ENCODE results near the gene TBC1D17. TPM values are rescaled to one million over a fixed set of nuclear protein-coding genes. Genes with fewer than 3 reads are reported as not detected.

TBC1D17 gene
- polyA plus RNA-seq, 1 donor from 2014 or later: 13.1 TPM

DNA sequence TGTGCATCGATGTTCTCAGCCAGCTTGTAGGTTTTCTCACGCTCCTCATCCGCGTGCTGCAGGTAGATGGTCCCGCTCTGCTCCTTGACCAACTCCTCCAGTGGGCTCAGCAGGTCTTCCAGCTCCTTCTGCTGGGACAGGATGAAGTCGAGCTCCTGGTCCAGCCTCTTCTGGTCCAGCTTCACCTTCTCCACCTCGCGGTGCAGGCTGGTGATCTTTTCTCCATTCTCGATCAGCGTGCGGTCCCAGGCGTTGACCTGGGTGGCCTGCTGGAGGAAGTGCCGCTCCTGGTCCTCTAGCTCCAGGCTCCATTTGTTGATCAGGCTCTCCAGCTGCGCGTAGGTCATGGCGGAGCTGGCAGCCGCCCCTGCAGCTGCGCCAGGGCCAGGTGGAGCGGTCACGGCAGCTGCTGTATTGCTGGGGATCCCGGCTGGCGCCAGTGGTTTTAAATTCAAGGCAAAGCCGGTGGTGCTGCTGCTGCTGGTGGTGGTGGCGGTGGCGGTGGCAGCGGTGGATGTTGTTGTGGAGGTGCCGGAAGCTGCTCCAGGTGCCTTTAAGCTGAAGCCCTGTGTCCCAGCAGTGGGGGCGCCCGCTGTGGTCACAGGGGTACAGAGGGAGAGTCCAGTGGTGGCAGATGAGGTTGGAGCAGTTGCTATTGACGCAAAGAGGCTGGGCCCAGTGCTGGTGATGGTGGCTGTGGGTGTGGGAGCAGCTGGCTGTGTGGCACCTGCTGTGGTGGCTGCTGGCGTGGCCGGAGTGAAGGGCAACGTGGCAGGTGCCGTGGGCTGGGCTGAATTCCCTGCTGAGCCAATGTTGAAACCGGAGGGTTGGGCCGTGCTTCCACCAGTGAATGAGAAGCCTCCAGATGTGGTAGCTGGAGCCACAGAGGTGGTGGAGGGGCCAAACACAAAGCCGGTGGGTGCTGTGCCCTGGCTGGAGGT is 31.2 kb downstream of the TBC1D17 start:
- TF ChIP-seq TAF1 (IDR thresholded peaks at IDR 0.05; ENCODE audit: low read depth): no peak
- TF ChIP-seq, protein P1, sequence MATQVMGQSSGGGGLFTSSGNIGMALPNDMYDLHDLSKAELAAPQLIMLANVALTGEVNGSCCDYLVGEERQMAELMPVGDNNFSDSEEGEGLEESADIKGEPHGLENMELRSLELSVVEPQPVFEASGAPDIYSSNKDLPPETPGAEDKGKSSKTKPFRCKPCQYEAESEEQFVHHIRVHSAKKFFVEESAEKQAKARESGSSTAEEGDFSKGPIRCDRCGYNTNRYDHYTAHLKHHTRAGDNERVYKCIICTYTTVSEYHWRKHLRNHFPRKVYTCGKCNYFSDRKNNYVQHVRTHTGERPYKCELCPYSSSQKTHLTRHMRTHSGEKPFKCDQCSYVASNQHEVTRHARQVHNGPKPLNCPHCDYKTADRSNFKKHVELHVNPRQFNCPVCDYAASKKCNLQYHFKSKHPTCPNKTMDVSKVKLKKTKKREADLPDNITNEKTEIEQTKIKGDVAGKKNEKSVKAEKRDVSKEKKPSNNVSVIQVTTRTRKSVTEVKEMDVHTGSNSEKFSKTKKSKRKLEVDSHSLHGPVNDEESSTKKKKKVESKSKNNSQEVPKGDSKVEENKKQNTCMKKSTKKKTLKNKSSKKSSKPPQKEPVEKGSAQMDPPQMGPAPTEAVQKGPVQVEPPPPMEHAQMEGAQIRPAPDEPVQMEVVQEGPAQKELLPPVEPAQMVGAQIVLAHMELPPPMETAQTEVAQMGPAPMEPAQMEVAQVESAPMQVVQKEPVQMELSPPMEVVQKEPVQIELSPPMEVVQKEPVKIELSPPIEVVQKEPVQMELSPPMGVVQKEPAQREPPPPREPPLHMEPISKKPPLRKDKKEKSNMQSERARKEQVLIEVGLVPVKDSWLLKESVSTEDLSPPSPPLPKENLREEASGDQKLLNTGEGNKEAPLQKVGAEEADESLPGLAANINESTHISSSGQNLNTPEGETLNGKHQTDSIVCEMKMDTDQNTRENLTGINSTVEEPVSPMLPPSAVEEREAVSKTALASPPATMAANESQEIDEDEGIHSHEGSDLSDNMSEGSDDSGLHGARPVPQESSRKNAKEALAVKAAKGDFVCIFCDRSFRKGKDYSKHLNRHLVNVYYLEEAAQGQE (IDR thresholded peaks at IDR 0.05; ENCODE audit: borderline replicate concordance): no peak
- TF ChIP-seq SMC3 (conservative IDR thresholded peaks at IDR 0.05; ENCODE audit: poor library complexity): no peak
- no peak for TF ChIP-seq EP300 (conservative IDR thresholded peaks at IDR 0.05; ENCODE audit: poor library complexity, severe bottlenecking)
- TF ChIP-seq POLR2AphosphoS5 (IDR thresholded peaks at IDR 0.05): no peak
- no peak for TF ChIP-seq EZH2 (IDR thresholded peaks at IDR 0.05; ENCODE audit: borderline replicate concordance, insufficient read depth, low read length, poor library complexity, severe bottlenecking)
- no peaks in the 10 kb centered on the region for H4K20me1 ChIP-seq (ENCODE audit: insufficient read depth)
- no peaks in the 10 kb centered on the region for H3K36me3 ChIP-seq (ENCODE audit: insufficient read depth, low read length)
- no peaks in the 10 kb centered on the region for H3K27me3 ChIP-seq (ENCODE audit: insufficient read depth, low read depth, low read length)
- H3K27ac ChIP-seq (ENCODE audit: low read length): no peak overlapping the region
- no peaks in the 10 kb centered on the region for H3K9me2 ChIP-seq (ENCODE audit: insufficient read depth, low read length)
- no peaks in the 10 kb centered on the region for H3K9me3 ChIP-seq (ENCODE audit: low read length)
- H2AFZ ChIP-seq (ENCODE audit: low read depth, low read length): no peak overlapping the region
- H3K4me3 ChIP-seq (ENCODE audit: low read length): no peak overlapping the region
- H3K9ac ChIP-seq (ENCODE audit: low read length): no peak overlapping the region
- H3K4me2 ChIP-seq (ENCODE audit: low read length): no peak overlapping the region
- no peaks in the 10 kb centered on the region for H3K79me2 ChIP-seq (replicated peaks; ENCODE audit: insufficient read depth, low read length)
- no peaks in the 10 kb centered on the region for H3F3A ChIP-seq (ENCODE audit: insufficient read depth, low read length, poor library complexity, severe bottlenecking)

- no peak overlapping the region for H2AFZ ChIP-seq (ENCODE audit: low read depth, low read length)
- no peaks in the 10 kb centered on the region for H4K20me1 ChIP-seq (ENCODE audit: insufficient read depth)
- TF ChIP-seq CTCF (IDR thresholded peaks at IDR 0.05; ENCODE audit: poor library complexity, severe bottlenecking) (no peak), POLR2AphosphoS5 (IDR thresholded peaks at IDR 0.05) (no peak), EZH2 (IDR thresholded peaks at IDR 0.05; ENCODE audit: borderline replicate concordance, insufficient read depth, low read length, poor library complexity, severe bottlenecking) (no peak), TAF1 (IDR thresholded peaks at IDR 0.05; ENCODE audit: low read depth) (no peak), RAD21 (conservative IDR thresholded peaks at IDR 0.05) (no peak), MXI1 (conservative IDR thresholded peaks at IDR 0.05; ENCODE audit: poor library complexity, severe bottlenecking) (no peak), EP300 (conservative IDR thresholded peaks at IDR 0.05; ENCODE audit: poor library complexity, severe bottlenecking) (no peak), SMC3 (conservative IDR thresholded peaks at IDR 0.05; ENCODE audit: poor library complexity) (no peak)
- TF ChIP-seq, protein P1 (IDR thresholded peaks at IDR 0.05; ENCODE audit: borderline replicate concordance): no peak
- H3K9me2 ChIP-seq (ENCODE audit: insufficient read depth, low read length): no peaks in the 10 kb centered on the region
- no peaks in the 10 kb centered on the region for H3K9me3 ChIP-seq (ENCODE audit: low read length)
- no peak overlapping the region for H3K4me3 ChIP-seq (ENCODE audit: low read length)
- no peaks in the 10 kb centered on the region for H3K36me3 ChIP-seq (ENCODE audit: insufficient read depth, low read length)
- H3K27me3 ChIP-seq (ENCODE audit: insufficient read depth, low read depth, low read length): no peaks in the 10 kb centered on the region
- no peak overlapping the region for H3K27ac ChIP-seq (ENCODE audit: low read length)
- H3K79me2 ChIP-seq (replicated peaks; ENCODE audit: insufficient read depth, low read length): no peaks in the 10 kb centered on the region
- H3K4me2 ChIP-seq (ENCODE audit: low read length): no peak overlapping the region
- no peak overlapping the region for H3K9ac ChIP-seq (ENCODE audit: low read length)
- H3F3A ChIP-seq (ENCODE audit: insufficient read depth, low read length, poor library complexity, severe bottlenecking): no peaks in the 10 kb centered on the region
These were observed 32.7 kb downstream of the TBC1D17 start for GRCh38 chr19:49910179-49910578.

All from neural cell (in vitro differentiated cells).